T-cell (primary cell): ENCODE data around the gene CDK18. TPM values are rescaled to one million over a fixed set of nuclear protein-coding genes. Genes with fewer than 3 reads are reported as not detected.

Experiments used
- ATAC-seq, 4 experiments: fragments of 200-7000 bp in 3 of 4; fragments of 150-1000 bp in 1 of 4; cut with Tn5 transposase; replicated peaks in 1 of 4; 1 replicate in 3 of 4; 2 replicates in 1 of 4; pipeline ENCODE4 v1.10.0; 2021; ENCODE audit warnings: moderate library complexity in 3 of 4, mild to moderate bottlenecking in 2 of 4, moderate number of reproducible peaks in 1 of 4
- CTCF ChIA-PET, 2 donors: fragments of 300-600 bp; sonication (Branson Sonifier 250); formaldehyde crosslinking; loops; one replicate each; lab custom pipeline; 2022; ENCODE audit warnings: antibody characterized with exemption in 2 of 2; lab: Charles Lee
- POLR2A ChIA-PET, 2 donors: fragments of 300-600 bp; sonication (Branson Sonifier 250); formaldehyde crosslinking; loops; one replicate each; lab custom pipeline; 2022; ENCODE audit warnings: antibody characterized with exemption in 2 of 2; lab: Charles Lee
- DNase-seq, 35 experiments: peaks; one replicate each; pipeline versions ENCODE4 v3.0.0 to v3.0.0-alpha.2; 2013 to 2023
- H3K27ac ChIP-seq: one replicate; pipeline ENCODE4 v1.5.1; 2013; ENCODE audit warnings: low read length
- H3K27me3 ChIP-seq, 2 experiments: replicated peaks in 1 of 2; 1 replicate in 1 of 2; 2 replicates in 1 of 2; pipeline versions ENCODE4 v1.6.1 to v1.7.0; 2013; ENCODE audit warnings: low read length in 1 of 2, mixed read lengths in 1 of 2; ENCODE audit not compliant: control insufficient read depth in 2 of 2, insufficient read depth in 2 of 2; ENCODE audit errors: extremely low read depth in 1 of 2
- H3K36me3 ChIP-seq, 2 donors: 1 replicate in 1 of 2; 2 replicates in 1 of 2; pipeline versions ENCODE4 v1.6.1 to v1.7.0; 2013; ENCODE audit warnings: low read length in 1 of 2; ENCODE audit not compliant: control insufficient read depth in 2 of 2, insufficient read depth in 1 of 2; ENCODE audit errors: extremely low read depth in 1 of 2
- H3K4me1 ChIP-seq, 2 experiments: 1 replicate in 1 of 2; 2 replicates in 1 of 2; pipeline versions ENCODE4 v1.6.1 to v1.7.0; 2013; ENCODE audit warnings: low read length in 2 of 2, mixed read lengths in 1 of 2; ENCODE audit not compliant: insufficient read depth in 2 of 2, control insufficient read depth in 1 of 2; ENCODE audit errors: extremely low read depth in 1 of 2
- H3K4me3 ChIP-seq, 2 donors: 1 replicate in 1 of 2; 2 replicates in 1 of 2; pipeline versions ENCODE4 v1.5.1 to v1.7.0; 2013; ENCODE audit warnings: mild to moderate bottlenecking in 2 of 2, low read length in 1 of 2, moderate library complexity in 1 of 2; ENCODE audit not compliant: control insufficient read depth in 1 of 2; ENCODE audit errors: extremely low read depth in 1 of 2
- H3K9me3 ChIP-seq: 2 replicates; pipeline ENCODE4 v1.7.0; 2013
- H3K27ac Mint-ChIP-seq, 2 donors: one replicate each; pipeline ENCODE4 v1.8.0; 2020 to 2021; ENCODE audit warnings: mild to moderate bottlenecking in 2 of 2, mixed read lengths in 2 of 2
- H3K27me3 Mint-ChIP-seq, 2 donors: one replicate each; pipeline ENCODE4 v1.8.0; 2021 to 2022; ENCODE audit warnings: mixed read lengths in 2 of 2
- H3K36me3 Mint-ChIP-seq: one replicate; pipeline ENCODE4 v1.8.0; 2021; ENCODE audit warnings: mixed read lengths
- H3K4me1 Mint-ChIP-seq, 3 donors: one replicate each; pipeline ENCODE4 v1.8.0; 2020 to 2022; ENCODE audit warnings: mixed read lengths in 3 of 3, mild to moderate bottlenecking in 1 of 3
- H3K4me3 Mint-ChIP-seq, 3 donors: one replicate each; pipeline ENCODE4 v1.8.0; 2020 to 2022; ENCODE audit warnings: mild to moderate bottlenecking in 3 of 3, mixed read lengths in 3 of 3, moderate library complexity in 3 of 3
- H3K9me3 Mint-ChIP-seq, 3 donors: one replicate each; pipeline ENCODE4 v1.8.0; 2020 to 2022; ENCODE audit warnings: mixed read lengths in 3 of 3
- WGBS: methylation state at CpG from one replicate; pipeline ENCODE4 v1.1.5; 2013; ENCODE audit warnings: missing lambda C conversion rate; ENCODE audit not compliant: insufficient coverage; 5-methylcytosine and 5-hydroxymethylcytosine counted together
- total RNA-seq, 35 experiments: library from RNA in 6 of 35; stranded (reverse) in 6 of 35; fragments of 120-200 nt in 1 of 35; gene quantifications; one replicate each; pipeline versions ENCODE4 v1.2.1 to v1.2.4 and lab custom pipeline; 2013 to 2026

CDK18 gene
- total RNA-seq, 5 donors from 2014 or later (not counting 1 experiment from before 2014, with no cell fraction given) = 1.7 to 4.6 (median 2.1) TPM

- Mint-ChIP-seq H3K4me3 (no peak overlapping the region), H3K27ac (no peak overlapping the region), H3K27me3 (peaks cover 4 to 8% of the 10 kb centered on the region in 2 donors), H3K36me3 (no peaks in the 10 kb centered on the region), H3K9me3 (no peaks in the 10 kb centered on the region), H3K4me1 (peaks cover 3 to 6% (median 4%) of the 10 kb centered on the region in 3 donors)
- ChIA-PET CTCF (interaction anchor here (0.6 to 3.9 kb wide), 16 partner anchors 9 to 252 kb away, joined by 3 to 47 read pairs (median 8); partner anchors contain the start of gene ELK4 (in 1 of the 2)), POLR2A (interaction anchor here in 1 of 2 donors (0.6 kb wide), 1 partner anchor 280 kb away, joined by 5 read pairs; no protein-coding TSS in a partner anchor)
- Histone ChIP-seq H3K36me3 (peaks cover 0 to 3% of the 10 kb centered on the region in 2 donors), H3K27ac (no peak overlapping the region), H3K4me3 (no peak overlapping the region), H3K4me1 (peaks cover 0 to 9% of the 10 kb centered on the region in 2 experiments), H3K9me3 (no peaks in the 10 kb centered on the region), H3K27me3 (peaks cover 0 to 26% of the 10 kb centered on the region in 2 experiments)
- WGBS = 93% methylated on average over 14 of the region's 18 CpGs
- no peak for ATAC-seq
- DNase-seq = no peak
Observed at GRCh38 chr1:205525495-205526285, 21.2 kb downstream of the CDK18 start.

GRCh38 chr1:205526431-205526830, 22.0 kb downstream of the CDK18 start:
- peaks cover 4 to 10% of the 10 kb centered on the region in 2 donors for H3K27me3 Mint-ChIP-seq
- 85% methylated on average over 9 of the region's 11 CpGs for WGBS
- Histone ChIP-seq H3K27ac (no peak overlapping the region), H3K4me1 (peaks cover 0 to 9% of the 10 kb centered on the region in 2 experiments), H3K4me3 (no peak overlapping the region), H3K27me3 (peaks cover 0 to 26% of the 10 kb centered on the region in 2 experiments), H3K36me3 (peaks cover 0 to 3% of the 10 kb centered on the region in 2 donors), H3K9me3 (no peaks in the 10 kb centered on the region)
- H3K4me3 Mint-ChIP-seq = no peak overlapping the region
- CTCF ChIA-PET = interaction anchor here (0.6 to 3.9 kb wide), 3 partner anchors 9 to 127 kb away, joined by 3 to 27 read pairs (median 4); no protein-coding TSS in a partner anchor
- DNase-seq = no peak
- H3K9me3 Mint-ChIP-seq = no peaks in the 10 kb centered on the region
- peaks cover 3 to 6% (median 4%) of the 10 kb centered on the region in 3 donors for H3K4me1 Mint-ChIP-seq
- no peaks in the 10 kb centered on the region for H3K36me3 Mint-ChIP-seq
- POLR2A ChIA-PET = no interaction called here
- no peak overlapping the region for H3K27ac Mint-ChIP-seq
- no peak for ATAC-seq

- Histone ChIP-seq H3K27me3 (peaks cover 0 to 26% of the 10 kb centered on the region in 2 experiments), H3K36me3 (peaks cover 0 to 3% of the 10 kb centered on the region in 2 donors), H3K9me3 (no peaks in the 10 kb centered on the region), H3K27ac (no peak overlapping the region), H3K4me1 (peaks cover 0 to 9% of the 10 kb centered on the region in 2 experiments), H3K4me3 (no peak overlapping the region)
- DNase-seq (no peak), ATAC-seq (no peak)
- peaks cover 4 to 12% of the 10 kb centered on the region in 2 donors for H3K27me3 Mint-ChIP-seq
- H3K27ac Mint-ChIP-seq = no peak overlapping the region
- H3K36me3 Mint-ChIP-seq = no peaks in the 10 kb centered on the region
- 71% methylated on average over 1 of the region's 4 CpGs for WGBS
- H3K4me1 Mint-ChIP-seq = peaks cover 3 to 6% (median 4%) of the 10 kb centered on the region in 3 donors
- H3K4me3 Mint-ChIP-seq = peak overlapping the region in 1 of 3 donors; percentile 28
- ChIA-PET POLR2A (no interaction called here), CTCF (interaction anchor here in 1 of 2 donors (0.6 to 2.6 kb wide), 2 partner anchors 130 to 206 kb away, joined by 3 to 35 read pairs; no protein-coding TSS in a partner anchor)
- no peaks in the 10 kb centered on the region for H3K9me3 Mint-ChIP-seq
Observed at GRCh38 chr1:205527931-205528330, 23.5 kb downstream of the CDK18 start.

GRCh38 chr1:205528446-205528886, 24.0 kb downstream of the CDK18 start:
- Histone ChIP-seq H3K27me3 (peaks cover 0 to 30% of the 10 kb centered on the region in 2 experiments), H3K27ac (no peak overlapping the region), H3K9me3 (no peaks in the 10 kb centered on the region), H3K4me1 (peaks cover 0 to 9% of the 10 kb centered on the region in 2 experiments), H3K4me3 (no peak overlapping the region), H3K36me3 (peaks cover 0 to 3% of the 10 kb centered on the region in 2 donors)
- no peaks in the 10 kb centered on the region for H3K36me3 Mint-ChIP-seq
- H3K4me1 Mint-ChIP-seq = peaks cover 3 to 6% (median 4%) of the 10 kb centered on the region in 3 donors
- peak overlapping the region in 1 of 3 donors; percentile 28 for H3K4me3 Mint-ChIP-seq
- ChIA-PET POLR2A (no interaction called here), CTCF (interaction anchor here (0.5 to 2.6 kb wide), 10 partner anchors 9 to 235 kb away, joined by 3 to 35 read pairs (median 6); partner anchors contain the start of gene ELK4 (in 1 of the 2))
- 72% methylated on average over 7 of the region's 9 CpGs for WGBS
- no peak overlapping the region for H3K27ac Mint-ChIP-seq
- DNase-seq (no peak), ATAC-seq (no peak)
- no peaks in the 10 kb centered on the region for H3K9me3 Mint-ChIP-seq
- peaks cover 4 to 12% of the 10 kb centered on the region in 2 donors for H3K27me3 Mint-ChIP-seq

GRCh38 chr1:205528887-205529825, 24.7 kb downstream of the CDK18 start:
- peak; percentile 41 to 87 (median 77) for DNase-seq
- H3K4me3 ChIP-seq = peak overlapping the region in 1 of 2 donors; percentile 26
- ChIA-PET CTCF (interaction anchor here (0.5 to 2.6 kb wide), 13 partner anchors 8 to 999 kb away, joined by 3 to 35 read pairs (median 5); partner anchors contain the start of gene ELK4 (in 1 of the 2)), POLR2A (no interaction called here)
- H3K4me3 Mint-ChIP-seq = peak overlapping the region in 2 of 3 donors; percentile 53 to 68
- ATAC-seq = peak; percentile 77 to 93 (median 86)
- H3K27me3 ChIP-seq = peaks cover 0 to 28% of the 10 kb centered on the region in 2 experiments
- peaks cover 0 to 9% of the 10 kb centered on the region in 2 experiments for H3K4me1 ChIP-seq
- H3K27ac Mint-ChIP-seq = no peak overlapping the region
- H3K4me1 Mint-ChIP-seq = peaks cover 3 to 6% (median 4%) of the 10 kb centered on the region in 3 donors
- no peak overlapping the region for H3K27ac ChIP-seq
- H3K36me3 Mint-ChIP-seq = no peaks in the 10 kb centered on the region
- no peaks in the 10 kb centered on the region for H3K9me3 ChIP-seq
- 42% methylated on average over 50 of the region's 53 CpGs for WGBS
- H3K27me3 Mint-ChIP-seq = peaks cover 4 to 11% of the 10 kb centered on the region in 2 donors
- peaks cover 0 to 3% of the 10 kb centered on the region in 2 donors for H3K36me3 ChIP-seq
- H3K9me3 Mint-ChIP-seq = no peaks in the 10 kb centered on the region
